H1 (cell line): ENCODE data around the gene TM4SF1.

ENCODE experiments used
- ATF2 ChIP-seq: IDR thresholded peaks from 2 replicates; pipeline ENCODE4 v1.6.1; 2012; ENCODE audit warnings: low read length, inconsistent platforms
- CTCF ChIP-seq, 3 experiments: IDR thresholded peaks; 1 replicate in 2 of 3; 2 replicates in 1 of 3; pipeline versions ENCODE4 v1.5.1 to v1.6.1; 2011; ENCODE audit warnings: low read length in 3 of 3, mild to moderate bottlenecking in 3 of 3, inconsistent platforms in 2 of 3, low read depth in 1 of 3, moderate library complexity in 1 of 3; ENCODE audit not compliant: insufficient read depth in 1 of 3; ENCODE audit errors: control extremely low read depth in 1 of 3
- MAX ChIP-seq: IDR thresholded peaks from 2 replicates; pipeline ENCODE4 v1.6.1; 2012; ENCODE audit warnings: inconsistent platforms
- POLR2AphosphoS5 ChIP-seq: IDR thresholded peaks from 2 replicates; pipeline ENCODE4 v1.6.1; 2011; ENCODE audit warnings: low read depth, low read length
- RNF2 ChIP-seq: fragments of 200-900, 300-1000 bp; sonication (generic); IDR thresholded peaks from 2 replicates; pipeline ENCODE4 v1.7.1; 2016; ENCODE audit warnings: borderline replicate concordance, low read depth, mild to moderate bottlenecking, antibody characterized with exemption, low read length; ENCODE audit not compliant: poor library complexity, severe bottlenecking; ENCODE audit errors: missing control alignments
- TAF1 ChIP-seq: IDR thresholded peaks from 2 replicates; pipeline ENCODE4 v1.6.1; 2011; ENCODE audit warnings: mild to moderate bottlenecking, low read depth, low read length
- TEAD4 ChIP-seq: IDR thresholded peaks from 2 replicates; pipeline ENCODE4 v1.6.1; 2012; ENCODE audit warnings: low read depth, low read length, inconsistent platforms, mixed read lengths
- TF ChIP-seq, protein P1 (sequence below): IDR thresholded peaks from 2 replicates; pipeline ENCODE4 v1.6.1; 2011; ENCODE audit warnings: low read depth, mild to moderate bottlenecking, low read length; ENCODE audit not compliant: insufficient read depth

- no peak for TF ChIP-seq POLR2AphosphoS5
- TF ChIP-seq CTCF (IDR thresholded peaks at IDR 0.05; ENCODE audit: control extremely low read depth in 1 of 3, insufficient read depth in 1 of 3, low read depth in 1 of 3, low read length in 3 of 3) = no peak
- TF ChIP-seq MAX = no peak
- TF ChIP-seq TAF1 = no peak
- TF ChIP-seq ATF2 = no peak
- TF ChIP-seq RNF2 = no peak
- TF ChIP-seq TEAD4 = no peak
- TF ChIP-seq, protein P1, sequence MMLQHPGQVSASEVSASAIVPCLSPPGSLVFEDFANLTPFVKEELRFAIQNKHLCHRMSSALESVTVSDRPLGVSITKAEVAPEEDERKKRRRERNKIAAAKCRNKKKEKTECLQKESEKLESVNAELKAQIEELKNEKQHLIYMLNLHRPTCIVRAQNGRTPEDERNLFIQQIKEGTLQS = no peak
Observed at GRCh38 chr3:149395107-149396089, 17.9 kb upstream of the TM4SF1 start.
